ENCODE results near the gene NOM1.
"Not testable (repeated sequence)": the region's sequence is repeated elsewhere in the genome, so short reads cannot be mapped to it uniquely, and the experiment has no call there.

The NOM1 gene

DNA sequence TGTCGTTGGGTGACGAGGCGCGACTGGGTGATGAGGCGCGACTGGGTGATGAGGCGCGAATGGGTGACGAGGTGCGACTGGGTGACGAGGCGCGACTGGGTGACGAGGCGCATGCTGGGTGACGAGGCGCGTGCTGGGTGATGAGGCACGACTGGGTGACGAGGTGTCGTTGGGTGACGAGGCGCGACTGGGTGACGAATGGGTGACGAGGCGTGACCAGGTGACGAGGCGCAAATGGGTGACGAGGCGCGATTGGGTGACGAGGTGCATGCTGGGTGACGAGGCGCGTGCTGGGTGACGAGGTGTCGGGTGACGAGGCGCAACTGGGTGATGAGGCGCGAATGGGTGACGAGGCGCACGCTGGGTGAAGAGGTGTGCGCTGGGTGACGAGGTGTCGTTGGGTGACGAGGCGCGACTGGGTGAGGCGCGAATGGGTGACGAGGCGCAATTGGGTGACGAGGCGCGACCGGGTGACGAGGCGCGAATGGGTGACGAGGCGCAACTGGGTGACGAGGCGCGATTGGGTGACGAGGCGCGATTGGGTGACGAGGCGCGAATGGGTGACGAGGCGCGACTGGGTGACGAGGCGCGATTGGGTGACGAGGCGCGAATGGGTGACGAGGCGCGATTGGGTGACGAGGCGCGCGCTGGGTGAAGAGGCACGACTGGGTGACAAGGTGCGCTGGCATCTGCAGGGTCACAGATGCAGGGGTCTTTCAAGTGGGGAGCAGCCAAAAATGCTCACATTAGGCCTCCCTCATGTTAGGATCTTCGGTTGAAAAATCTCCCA lies 7.9 kb upstream of the NOM1 start:
- no peak for DNase-seq

DNA sequence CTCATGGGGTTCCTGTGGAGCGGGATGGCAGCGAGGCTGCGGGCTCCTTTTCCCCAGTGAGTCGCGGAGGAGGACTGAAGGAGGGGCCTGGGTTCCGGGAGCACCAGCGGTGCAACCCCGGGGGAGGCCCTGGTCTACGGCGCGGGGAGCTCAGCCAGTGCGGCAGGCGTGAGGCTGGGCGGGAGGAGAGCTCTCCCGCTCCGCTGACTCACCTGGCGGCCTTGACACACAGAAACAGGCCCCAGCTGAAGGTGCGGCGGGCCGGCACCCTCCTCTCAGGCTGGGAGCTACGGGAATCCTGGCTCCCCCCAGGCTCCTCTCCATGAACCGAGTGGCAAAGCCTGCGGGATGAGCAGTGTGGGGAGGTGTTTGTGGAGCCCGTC lies 6.8 kb upstream of the NOM1 start:
- no peak for DNase-seq

- DNase-seq = no peak
These were observed 6.1 kb upstream of the NOM1 start for GRCh38 chr7:156943091-156944041.

GRCh38 chr7:156944876-156945275 lies 4.6 kb upstream of the NOM1 start:
- no peak for DNase-seq

DNA sequence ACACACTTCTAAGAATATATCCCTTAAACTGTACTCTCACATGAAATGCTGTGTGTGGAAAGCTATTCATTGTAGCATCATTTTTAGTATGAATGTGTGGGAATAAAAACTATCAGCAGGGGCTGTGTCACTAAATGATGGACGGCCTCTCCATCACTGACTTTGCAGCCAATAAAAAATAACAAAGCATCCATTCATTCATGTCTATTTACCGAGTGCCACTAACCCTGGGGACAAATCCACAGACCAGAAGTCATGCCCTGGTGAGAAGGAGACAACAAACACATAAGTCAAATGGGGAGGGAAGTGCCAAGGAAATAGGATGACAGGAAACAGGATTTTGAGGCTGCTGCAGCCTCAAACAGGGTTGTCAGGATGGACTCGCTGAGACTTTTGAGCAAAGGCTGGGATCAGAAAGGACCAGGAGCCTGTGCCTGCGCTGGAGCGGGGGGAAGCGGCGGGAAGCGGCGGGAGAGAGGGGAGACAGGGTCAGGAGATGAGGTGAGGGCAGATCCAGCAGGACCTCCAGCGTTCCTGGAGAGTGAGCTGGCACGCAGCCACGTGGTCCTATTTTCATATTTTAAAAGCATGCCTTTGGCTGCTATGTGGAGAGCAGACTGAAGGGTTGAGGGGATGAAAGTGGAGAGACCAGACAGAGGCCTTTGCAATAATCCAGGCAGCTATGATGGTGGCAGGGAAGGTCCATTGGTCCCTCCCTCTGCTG lies 2.2 kb upstream of the NOM1 start:
- DNase-seq = no peak

- no peak for DNase-seq
These were observed 1.2 kb upstream of the NOM1 start for GRCh38 chr7:156948361-156948760.

DNA sequence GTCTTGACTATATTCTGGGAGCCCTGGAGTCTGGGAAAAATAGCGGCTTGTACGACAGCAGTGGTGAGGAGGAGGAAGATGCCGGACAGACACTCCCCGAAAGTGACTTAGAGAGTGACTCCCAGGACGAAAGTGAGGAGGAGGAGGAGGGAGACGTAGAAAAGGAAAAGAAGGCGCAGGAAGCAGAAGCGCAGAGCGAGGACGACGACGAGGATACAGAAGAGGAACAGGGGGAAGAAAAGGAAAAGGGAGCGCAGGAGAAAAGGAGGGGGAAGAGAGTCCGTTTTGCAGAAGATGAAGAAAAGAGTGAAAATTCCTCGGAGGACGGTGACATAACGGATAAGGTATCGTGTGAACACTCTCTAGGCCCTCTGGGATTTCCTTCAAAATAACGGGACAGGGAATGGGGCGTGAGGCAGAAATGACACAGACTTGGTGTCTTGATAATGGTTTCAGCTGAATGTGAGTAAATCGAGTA lies 908 bp downstream of the NOM1 start:
- DNase-seq = no peak

DNA sequence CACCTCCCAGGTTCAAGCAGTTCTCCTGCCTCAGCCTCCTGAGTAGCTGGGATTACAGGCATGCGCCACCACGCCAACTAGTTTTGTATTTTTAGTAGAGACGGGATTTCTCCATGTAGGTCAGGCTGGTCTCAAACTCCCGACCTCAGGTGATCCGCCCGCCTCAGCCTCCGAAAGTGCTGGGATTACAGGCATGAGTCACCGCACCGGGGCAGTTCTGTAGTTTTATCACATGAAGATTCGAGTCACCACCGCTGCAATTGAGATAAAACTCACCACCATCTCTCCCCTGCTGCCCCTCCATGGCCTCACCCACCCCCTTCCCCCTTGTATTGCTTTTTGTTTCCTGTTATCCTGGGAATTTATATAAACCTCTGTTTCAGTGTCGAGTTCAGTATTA lies 3.7 kb downstream of the NOM1 start:
- not testable (repeated sequence) for DNase-seq

- no peak for DNase-seq
These were observed 5.4 kb downstream of the NOM1 start for GRCh38 chr7:156954941-156955340.

DNA sequence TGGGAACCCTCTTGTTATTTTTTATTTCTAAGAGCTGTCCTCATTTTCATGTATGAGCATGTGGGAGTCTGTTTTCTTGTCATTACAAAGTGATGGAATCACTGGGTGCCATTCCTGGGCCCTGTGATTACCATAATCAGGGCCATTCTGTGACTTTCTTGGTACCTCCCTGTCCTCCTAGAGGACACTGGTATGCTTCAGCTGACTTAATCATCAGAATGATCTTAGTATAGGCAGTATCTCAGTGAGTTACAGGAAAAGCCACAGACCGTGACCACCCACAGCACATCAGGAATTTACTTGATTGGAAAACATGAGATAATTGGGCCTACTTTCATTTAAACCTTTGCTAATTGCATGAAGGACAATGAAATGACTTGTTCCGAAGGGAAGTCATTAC lies 7.2 kb downstream of the NOM1 start:
- no peak for DNase-seq

DNA sequence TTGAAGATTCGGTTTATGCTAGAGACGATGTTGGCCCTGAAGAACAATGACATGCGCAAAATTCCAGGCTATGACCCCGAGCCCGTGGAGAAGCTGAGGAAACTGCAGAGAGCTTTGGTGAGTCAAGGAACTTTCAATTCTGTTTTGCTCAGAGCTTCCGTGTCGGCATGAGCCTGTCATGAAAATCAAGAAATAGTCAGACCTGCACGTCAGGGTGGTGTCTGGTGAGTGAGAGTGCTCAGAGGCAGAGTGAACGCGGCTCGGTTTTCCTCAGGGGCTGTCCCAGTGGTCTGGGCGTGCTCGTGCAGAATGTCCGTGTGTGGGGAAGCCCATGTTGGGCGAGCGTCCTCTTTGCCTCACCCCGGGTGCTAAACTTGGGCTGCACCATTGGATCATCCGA lies 12.6 kb downstream of the NOM1 start:
- DNase-seq = no peak

- DNase-seq = no peak
These were observed 13.4 kb downstream of the NOM1 start for GRCh38 chr7:156962897-156963296.

DNA sequence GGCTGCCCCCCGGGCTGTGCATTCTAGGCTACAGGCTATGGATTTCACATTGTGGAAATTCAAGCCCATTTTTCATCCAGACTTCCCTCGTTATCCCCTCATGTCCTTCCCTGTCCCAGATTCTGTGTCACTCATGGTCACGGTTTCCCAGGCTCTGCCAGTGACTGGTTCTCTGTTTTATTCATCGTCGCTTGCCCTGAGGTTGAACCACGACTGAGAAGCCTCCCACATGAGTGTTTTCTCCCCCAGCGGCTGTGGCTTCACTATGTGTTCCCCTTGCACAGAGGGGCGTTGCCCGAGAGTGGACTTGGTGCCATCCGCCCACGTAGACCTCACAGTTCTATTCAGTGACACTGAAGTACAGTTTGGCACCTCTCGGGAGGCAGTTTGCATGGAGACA lies 14.0 kb downstream of the NOM1 start:
- DNase-seq = no peak

GRCh38 chr7:156964971-156965370 lies 15.5 kb downstream of the NOM1 start:
- no peak for DNase-seq

DNA sequence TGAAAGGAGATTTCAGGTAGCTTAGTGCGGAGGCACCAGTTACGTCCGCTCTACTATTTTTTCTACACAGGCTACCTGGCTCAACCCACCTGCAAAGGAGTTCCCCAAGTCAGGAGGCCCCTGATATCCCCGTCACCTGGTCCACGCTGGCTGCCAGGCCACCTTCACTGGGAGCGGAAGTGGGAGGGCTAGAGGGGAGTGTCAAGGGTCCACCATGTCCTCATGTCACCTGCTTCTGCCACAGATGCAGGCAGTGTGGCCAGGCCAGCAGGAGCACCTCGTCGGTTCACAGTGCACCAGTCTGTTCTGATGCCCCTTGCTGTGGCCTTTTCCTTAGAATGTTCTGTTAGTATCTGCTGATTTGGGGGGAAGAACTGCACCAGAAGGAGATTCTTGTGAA lies 16.9 kb downstream of the NOM1 start:
- no peak for DNase-seq

- no peak for DNase-seq
These were observed 18.7 kb downstream of the NOM1 start for GRCh38 chr7:156968183-156968582.

DNA sequence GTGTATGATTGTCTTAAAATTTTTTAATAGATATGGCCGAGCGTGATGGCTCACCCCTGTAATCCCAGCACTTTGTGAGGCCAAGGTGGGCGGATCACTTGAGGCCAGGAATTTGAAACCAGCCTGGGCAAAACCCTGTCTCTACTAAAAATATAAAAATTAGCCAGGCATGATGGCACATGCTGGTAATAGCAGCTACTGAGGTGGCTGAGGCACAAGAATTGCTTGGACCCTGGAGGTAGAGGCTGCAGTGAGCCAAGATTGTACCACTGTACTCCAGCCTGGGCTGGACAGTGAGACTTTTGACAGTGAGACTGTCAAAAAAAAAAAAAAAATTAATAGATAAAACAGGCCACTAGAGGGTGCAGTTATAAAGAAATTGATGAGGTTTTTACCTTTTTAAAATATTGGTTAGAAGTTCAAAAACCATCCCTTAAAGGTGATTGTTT lies 20.5 kb downstream of the NOM1 start:
- no peak for DNase-seq

GRCh38 chr7:156975620-156976019 lies 26.1 kb downstream of the NOM1 start:
- no peak for DNase-seq

DNA sequence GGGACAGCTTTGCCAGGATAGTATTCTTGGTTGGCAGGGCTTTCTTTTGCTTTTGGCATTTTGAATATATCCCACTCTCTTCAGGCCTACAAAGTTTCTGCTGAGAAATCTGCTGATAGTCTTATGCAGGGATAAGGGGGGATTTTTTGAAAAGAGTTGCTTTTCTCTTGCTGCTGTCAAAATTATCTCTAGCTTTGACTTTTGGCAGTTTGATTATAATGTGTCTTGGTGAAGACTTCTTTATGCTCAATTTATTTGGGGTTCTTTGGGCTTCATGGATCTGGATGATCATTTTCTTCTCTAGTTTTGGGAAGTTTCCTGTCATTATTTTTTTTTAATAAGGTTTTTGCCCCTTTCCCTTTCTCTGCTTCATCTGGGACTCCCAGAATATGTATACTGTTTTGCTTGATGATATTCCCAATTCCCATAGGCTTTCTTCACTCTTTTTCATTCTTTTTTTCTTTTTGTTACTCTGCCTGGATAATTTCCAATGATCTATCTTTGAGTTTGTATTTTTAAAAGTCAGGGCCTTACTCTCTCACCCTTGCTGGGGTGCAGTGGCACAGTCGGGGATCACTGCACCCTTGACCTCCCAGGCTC lies 29.6 kb downstream of the NOM1 start:
- no peak for DNase-seq

DNA sequence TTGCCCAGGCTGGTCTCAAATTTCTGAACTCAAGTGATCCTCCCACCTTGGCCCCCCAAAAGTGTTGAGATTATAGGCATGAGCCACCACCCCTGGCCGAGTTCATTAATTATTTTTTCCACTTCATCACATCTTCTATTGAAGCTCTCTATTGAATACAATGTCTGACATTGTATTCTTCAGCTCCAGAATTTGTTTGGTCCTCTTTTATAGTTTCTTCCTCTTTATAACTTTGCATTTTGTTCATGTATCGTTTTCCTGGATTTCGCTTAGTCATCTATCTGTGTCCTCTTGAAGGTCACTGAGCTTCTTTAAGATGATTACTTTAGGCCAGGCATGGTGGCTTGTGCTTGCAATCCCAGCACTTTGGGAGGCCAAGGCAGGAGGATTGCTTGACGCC lies 30.2 kb downstream of the NOM1 start:
- peak; percentile 13 for DNase-seq

- no peak for DNase-seq
These were observed 34.8 kb downstream of the NOM1 start for GRCh38 chr7:156984174-156984891.

Data from activated effector memory CD4-positive, alpha-beta T cell treated with anti-CD3 and anti-CD28 coated beads, Interleukin-2, amount 50 U/mL, for 16 hours (primary cell).